Peyer's patch (tissue), 4 donors: Measurements from ENCODE around the gene CSRNP3.

Experiments
- POLR2A ChIP-seq, 2 donors: fragments of 450-650 bp; IDR thresholded peaks; one replicate each; pipeline ENCODE4 v1.5.1; 2017; ENCODE audit warnings: antibody characterized with exemption in 2 of 2, mild to moderate bottlenecking in 2 of 2, moderate library complexity in 2 of 2
- TF ChIP-seq, protein P1 (sequence below), 6 experiments: fragments of 450-650 bp in 4 of 6; fragments of 200-600 bp in 2 of 6; sonication (generic) in 1 of 6; IDR thresholded peaks; one replicate each; pipeline ENCODE4 v1.5.1; 2017 to 2019; ENCODE audit warnings: antibody characterized with exemption in 6 of 6, mild to moderate bottlenecking in 3 of 6, moderate library complexity in 1 of 6

DNA sequence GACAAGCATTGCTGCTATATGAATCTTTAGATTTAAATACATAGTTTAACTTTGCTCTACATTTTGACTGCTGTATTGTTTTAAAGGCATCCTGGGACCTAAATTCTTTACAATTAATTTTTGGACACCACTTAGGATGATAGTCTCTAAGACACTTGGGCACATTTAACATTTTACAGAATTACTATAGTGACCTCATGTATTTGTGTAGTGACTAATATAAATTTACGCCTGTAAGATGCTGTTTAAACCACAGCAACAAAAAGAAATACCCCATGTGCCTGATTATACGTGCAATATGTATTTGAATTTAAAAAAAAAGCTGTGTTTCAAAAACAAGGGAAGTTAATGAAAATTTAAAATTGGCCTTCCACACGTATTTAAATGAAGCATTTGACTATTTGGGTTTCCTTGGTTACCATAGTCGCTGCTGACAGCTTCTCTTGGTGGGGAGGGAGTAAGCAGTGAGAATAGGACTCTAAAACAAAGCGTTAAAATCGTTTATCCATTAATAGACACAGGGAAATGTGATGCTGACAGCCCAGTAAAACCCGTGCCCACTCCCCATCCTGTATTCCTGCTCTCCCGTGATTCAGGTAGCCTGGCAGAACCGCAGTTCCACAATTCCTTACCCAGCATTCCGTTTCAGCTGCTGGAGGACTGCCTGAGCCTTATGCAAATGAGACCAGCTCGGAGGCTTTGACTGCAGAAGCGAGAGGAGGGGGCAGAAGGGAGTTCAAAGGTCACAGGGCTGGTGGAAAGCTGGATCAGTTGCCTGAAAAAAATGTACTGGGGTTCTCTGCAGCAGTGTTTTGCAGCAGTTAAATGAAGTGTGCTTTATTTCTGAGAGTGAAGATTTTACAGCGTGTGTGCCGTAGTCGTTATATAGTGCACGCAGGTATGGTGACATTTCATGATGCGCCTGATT lies 104.3 kb downstream of the CSRNP3 start:
- TF ChIP-seq POLR2A (IDR thresholded peaks at IDR 0.05): no peak
- TF ChIP-seq, protein P1, sequence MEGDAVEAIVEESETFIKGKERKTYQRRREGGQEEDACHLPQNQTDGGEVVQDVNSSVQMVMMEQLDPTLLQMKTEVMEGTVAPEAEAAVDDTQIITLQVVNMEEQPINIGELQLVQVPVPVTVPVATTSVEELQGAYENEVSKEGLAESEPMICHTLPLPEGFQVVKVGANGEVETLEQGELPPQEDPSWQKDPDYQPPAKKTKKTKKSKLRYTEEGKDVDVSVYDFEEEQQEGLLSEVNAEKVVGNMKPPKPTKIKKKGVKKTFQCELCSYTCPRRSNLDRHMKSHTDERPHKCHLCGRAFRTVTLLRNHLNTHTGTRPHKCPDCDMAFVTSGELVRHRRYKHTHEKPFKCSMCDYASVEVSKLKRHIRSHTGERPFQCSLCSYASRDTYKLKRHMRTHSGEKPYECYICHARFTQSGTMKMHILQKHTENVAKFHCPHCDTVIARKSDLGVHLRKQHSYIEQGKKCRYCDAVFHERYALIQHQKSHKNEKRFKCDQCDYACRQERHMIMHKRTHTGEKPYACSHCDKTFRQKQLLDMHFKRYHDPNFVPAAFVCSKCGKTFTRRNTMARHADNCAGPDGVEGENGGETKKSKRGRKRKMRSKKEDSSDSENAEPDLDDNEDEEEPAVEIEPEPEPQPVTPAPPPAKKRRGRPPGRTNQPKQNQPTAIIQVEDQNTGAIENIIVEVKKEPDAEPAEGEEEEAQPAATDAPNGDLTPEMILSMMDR (IDR thresholded peaks at IDR 0.05): no peak
